Right renal pelvis (tissue), 4 donors: ENCODE results near the gene COL26A1. TPM values are rescaled to one million over a fixed set of nuclear protein-coding genes. Genes with fewer than 3 reads are reported as not detected.
"Not testable (repeated sequence)": the region's sequence is repeated elsewhere in the genome, so short reads cannot be mapped to it uniquely, and the experiment has no call there.

Source experiments
- DNase-seq, 4 donors: peaks; one replicate each; pipeline ENCODE4 v3.0.0-alpha.2; 2013; ENCODE audit warnings: low read depth in 4 of 4, low spot score in 3 of 4, missing footprints in 1 of 4
- polyA plus RNA-seq, 4 donors: library from polyadenylated mRNA; unstranded; fragments of 120-200 nt; gene quantifications; one replicate each; pipeline ENCODE4 v1.2.1, GENCODE V29; 2013; ENCODE audit not compliant: insufficient read length in 4 of 4

The COL26A1 gene
- polyA plus RNA-seq, 4 donors, result 24.7 to 32.5 (median 25.7) TPM

GRCh38 chr7:101546308-101546936, 183.7 kb downstream of the COL26A1 start:
- DNase-seq, result no peak

GRCh38 chr7:101547022-101547915, 184.6 kb downstream of the COL26A1 start:
- no peak for DNase-seq

GRCh38 chr7:101547916-101548661, 185.4 kb downstream of the COL26A1 start:
- DNase-seq, result no peak

GRCh38 chr7:101549734-101550133, 187.1 kb downstream of the COL26A1 start:
- DNase-seq, result no peak

DNA sequence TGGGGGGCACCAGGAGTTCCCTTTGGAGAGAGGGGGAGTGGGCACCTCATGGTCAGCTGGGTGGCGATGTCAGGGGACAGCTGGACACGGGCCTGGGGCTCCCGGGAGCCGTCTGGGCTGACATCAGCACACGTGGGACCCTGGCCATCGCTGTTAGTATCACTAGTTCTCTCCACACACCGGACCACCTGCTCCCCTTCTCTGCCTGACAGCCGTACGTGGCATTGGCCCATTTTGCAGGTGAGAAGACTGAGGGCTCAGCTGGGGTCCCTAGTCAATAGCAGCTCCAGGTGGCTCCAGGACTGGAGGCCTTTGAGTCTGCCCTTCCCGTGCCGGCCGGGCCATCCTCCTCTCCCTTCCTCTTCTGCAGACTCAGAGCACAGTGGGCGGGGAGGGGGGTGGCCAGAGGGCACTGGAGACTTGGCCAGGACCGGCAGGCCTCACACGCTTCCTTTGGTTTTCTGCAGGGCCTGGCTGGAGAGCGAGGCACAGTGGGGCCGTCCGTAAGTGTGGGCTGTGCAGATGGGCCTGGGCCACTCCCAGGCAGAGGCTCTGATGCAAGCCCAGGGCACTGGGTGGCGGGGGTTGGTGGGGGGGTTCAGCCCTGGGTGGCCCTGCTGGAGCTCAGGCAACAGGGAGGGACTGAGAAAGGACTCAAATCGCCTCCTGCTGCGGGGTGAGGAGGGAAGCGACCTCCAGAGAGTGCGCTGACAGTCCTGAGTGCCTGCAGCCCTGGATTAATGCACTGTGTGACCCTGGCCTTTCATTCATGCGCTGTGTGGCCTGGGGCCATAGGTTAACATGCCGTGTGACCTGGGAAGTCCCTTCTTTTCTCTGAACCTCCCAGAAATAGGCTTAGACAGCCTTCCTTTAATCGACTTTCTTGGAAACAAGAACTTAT, 188.2 kb downstream of the COL26A1 start:
- no peak for DNase-seq

DNA sequence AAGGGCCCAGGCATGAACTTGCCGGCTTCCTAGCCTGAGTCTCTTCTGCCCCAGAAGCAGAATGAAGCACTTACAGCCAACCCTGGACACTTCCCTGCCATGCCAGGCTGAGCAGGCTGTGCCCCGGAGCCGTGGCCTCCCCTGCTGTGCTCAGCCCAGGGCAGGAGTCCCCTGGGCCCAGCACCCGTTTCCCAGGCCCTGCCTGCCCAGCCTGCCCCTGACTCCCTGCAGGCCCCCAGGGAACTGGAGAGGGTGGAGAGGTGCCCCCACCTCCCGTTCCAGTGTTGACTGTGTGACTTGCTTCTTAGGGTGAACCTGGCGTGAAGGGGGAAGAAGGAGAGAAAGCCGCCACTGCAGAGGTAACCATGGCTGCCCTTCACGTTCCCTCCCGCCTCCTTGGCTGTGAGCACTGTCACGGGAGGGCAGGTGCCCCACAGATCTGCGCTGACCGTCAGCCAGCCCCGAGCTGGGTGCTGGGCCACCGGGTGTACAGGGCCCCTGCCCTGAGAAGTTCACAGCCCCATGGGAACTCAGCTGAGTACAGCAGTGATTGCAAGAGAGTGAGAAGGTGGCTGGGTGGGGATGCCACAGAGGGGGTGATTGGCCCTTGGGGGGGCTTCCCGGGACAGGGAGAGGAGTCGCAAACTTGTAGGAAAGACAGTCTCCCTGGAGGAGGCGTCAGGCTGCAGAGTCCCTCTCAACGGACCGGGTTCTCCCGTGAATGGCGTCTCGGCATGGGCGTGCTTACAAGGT, 190.5 kb downstream of the COL26A1 start:
- DNase-seq, result no peak

DNA sequence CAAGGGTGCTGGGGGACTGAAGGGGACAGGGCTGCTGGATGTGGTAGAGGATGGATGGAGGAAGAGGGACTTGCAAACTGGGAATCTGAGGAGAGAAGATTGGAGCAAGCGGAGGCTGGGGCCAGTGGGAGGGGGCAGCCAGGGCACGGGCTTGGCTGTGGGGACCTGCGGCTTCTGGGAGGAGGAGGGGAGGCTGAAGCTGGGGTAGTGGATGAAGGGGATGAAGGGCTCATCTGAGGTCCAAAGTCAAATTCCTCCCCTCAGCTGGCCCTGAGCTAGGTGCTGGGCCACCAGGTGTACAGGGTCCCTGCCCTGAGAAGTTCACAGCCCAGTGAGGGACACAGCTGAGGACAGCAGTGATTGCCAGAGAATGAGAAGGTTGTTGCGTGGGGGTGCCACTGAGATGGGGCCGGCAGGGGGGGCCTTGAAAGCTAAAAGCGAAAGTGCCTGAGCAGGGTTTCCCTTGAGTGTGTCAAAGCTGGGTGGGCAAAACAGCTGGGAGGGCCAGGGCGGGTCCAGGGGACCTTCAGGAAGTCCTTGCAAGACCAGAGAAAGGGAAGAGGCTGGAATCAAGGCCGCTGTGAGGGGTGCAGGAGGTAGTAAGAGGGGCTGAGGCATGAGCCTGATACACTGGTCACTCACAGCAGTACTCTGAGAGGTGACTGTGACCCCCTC, 191.2 kb downstream of the COL26A1 start:
- DNase-seq, result no peak

DNA sequence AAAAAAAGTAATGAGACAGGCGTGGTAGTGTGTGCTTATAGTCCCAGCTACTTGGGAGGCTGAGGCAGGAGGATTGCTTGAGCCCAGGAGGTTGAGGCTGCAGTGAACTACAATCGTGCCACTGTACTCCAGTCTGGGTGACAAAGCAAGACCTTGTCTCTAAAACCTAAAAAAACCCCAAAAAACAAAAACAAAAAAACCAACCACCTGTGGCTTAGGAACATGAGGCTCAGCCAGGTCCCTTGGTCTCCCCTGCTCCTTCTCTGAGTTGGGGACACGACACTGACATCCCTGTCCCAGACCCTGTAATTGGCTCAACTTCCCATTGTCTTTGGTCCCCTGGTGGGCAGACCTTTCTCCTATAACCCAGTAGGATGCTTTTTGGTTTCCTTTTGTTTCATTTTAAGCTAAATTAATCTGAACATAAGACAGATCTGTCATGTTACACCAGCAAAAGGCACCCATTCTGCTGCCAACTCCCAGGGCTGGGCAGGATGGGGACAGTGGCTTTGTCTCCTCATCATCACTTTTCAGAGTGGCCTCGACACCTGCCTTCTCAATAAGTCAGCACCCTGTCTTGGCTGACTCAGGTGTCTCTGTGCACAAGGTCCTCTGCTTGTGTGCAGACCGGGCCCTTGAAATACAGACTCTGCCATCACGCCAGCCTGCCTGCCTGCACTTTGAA, 192.1 kb downstream of the COL26A1 start:
- no peak for DNase-seq

DNA sequence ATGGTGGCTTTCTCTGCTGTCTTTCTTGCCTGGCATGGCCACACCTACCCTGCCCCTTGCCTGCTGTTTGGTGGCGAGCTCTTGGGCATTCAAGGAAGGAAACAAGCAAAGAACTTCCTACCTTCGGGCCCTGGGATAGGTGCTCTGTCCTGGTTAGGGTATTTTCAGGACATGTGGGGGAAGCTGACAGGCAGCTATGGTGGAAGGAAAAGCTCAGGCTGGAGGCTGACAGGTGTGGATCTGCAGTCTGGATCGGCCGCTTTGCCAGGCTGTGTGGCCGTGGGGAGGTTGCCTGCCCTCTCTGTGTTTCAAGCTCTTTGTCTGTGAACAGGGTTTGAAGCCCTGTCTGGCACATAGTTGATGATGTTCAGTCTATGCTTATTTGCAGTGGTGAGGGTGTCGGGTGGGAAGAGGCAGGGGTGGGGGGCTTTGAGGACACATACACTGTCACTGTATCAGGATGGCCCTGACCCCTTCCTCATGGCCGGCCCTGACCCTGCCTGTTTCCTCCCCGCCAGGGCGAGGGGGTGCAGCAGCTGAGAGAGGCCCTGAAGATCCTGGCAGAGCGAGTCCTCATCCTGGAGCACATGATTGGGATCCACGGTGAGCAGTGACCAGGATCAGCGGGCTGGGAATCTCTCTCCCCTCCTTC, 192.7 kb downstream of the COL26A1 start:
- DNase-seq, result no peak

DNA sequence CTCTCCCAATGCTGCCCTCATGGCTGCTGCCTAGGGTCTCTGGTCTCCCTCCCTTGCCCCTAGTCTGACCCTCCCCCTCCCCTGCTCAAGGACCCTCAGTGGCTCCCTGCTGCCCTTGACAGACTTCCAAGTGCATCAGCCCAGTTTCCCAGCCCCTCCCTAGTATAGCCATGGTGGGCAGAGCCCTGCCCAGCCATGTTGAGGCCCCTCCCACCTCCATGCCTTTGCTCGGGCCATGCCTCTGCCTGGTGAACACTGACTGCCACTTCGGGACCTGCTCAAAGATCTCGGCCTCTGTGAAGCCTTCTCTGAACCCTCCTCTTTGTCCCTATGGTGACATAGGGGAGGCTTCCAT, 193.2 kb downstream of the COL26A1 start:
- DNase-seq, result no peak

- DNase-seq, result no peak
These were observed 193.8 kb downstream of the COL26A1 start for GRCh38 chr7:101556453-101556968.

GRCh38 chr7:101557421-101557820, 194.7 kb downstream of the COL26A1 start:
- DNase-seq, result no peak

DNA sequence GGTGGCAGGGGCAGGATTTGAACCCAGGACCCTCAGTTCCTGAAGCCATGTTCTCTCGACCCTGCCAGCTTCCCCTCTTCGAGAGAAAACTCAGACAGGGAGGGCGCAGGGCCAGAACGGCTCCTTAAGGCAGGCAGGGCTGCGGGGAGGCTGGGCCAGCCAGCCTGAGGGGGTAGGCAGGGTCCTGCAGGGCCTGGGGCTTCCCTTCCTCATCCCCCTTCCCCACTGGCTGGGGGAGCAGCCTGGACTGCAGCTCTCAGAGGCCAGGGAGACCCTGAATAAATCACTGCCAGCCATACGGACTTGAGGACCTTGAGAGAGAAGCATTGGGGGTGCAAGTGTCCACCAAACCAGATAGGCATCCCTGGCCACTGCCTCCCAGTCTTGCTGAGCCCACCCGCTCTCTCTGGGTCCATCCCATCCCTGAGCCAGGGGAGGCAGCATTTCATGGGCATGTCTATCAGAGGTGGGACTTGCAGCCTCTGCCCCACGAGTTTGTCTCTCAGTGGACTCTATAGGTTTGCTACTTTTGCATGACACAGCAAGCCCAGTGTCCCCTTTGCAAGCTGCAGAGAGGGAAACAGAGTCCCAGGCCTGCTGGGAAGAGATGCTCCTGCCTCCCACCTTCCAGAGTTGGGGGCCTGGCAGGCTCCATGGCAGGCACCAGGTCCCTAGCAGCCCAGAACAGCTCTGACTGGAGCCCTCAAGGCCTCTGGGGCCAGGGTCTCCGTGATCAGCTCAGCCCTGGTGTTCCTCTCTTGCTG, 195.5 kb downstream of the COL26A1 start:
- DNase-seq, result no peak

DNA sequence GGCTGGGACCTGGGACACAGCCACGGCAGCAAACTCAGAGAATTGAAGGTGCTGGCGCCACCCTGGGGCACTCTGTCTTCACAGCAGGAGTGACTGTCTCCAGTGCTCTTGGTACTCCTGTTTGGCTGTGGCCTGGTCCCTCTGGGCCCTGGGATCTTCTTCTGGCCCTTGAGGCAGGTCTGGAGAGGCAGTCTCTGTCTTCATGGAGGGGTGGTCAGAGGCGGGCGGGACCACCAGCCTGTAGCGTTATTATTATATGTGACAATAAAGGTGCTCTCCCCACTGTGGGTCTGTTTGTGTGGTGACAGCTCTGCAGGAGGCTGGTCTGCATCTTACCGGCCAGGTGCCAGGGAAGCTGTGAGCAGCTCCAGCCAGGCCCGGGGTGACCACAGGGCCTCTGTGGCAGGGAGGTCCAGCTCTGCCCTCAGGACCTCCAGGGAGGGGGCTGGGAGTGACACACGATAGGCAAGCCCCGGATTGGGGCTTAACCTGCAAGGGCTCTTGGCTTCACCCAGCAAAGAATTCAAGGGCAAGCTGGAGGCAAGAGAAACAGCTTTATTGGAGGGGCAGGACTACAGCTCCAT, 196.2 kb downstream of the COL26A1 start:
- DNase-seq, result no peak

DNA sequence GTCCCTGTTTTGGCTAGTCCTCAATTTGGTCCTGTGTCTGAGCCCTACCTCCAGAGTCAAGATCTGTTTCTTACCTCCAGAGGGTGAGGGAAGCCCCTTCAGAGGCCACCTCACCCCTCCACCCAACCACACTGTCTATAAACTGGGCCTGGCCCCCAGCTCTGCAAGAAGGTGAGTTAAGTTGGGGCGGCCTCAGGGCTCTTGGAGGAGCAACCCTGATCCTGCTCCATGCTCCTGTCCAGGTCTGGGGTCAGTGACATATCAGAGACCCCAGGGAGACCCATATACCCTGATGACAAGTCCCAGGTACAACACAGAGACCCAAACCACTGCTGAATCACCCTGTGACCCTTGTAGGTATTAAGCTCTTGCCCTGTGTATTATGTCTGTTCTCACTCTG, 196.9 kb downstream of the COL26A1 start:
- no peak for DNase-seq

DNA sequence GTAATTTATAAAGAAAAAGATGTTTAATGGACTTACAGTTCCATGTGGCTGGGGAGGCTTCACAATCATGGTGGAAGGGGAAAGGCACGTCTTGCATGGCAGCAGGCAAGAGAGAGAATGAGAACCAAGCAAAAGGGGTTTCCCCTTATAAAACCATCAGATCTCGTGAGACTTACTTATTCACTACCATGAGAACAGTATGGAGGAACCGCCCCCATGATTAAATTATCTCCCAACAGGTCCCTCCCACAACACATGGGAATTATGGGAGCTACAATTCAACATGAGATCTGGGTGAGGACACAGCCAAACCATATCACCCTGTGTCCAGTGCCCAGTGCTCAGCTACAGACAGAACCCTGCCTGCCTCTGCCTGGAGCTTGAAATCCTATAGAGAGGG, 197.3 kb downstream of the COL26A1 start:
- DNase-seq, result not testable (repeated sequence)

- DNase-seq, result no peak
These were observed 198.2 kb downstream of the COL26A1 start for GRCh38 chr7:101560856-101561255.
